ENCODE results near the gene SLC25A46. TPM values are rescaled to one million over a fixed set of nuclear protein-coding genes. Genes with fewer than 3 reads are reported as not detected.

SLC25A46 gene
- total RNA-seq, 1 donor from 2014 or later = 32.9 TPM

DNA sequence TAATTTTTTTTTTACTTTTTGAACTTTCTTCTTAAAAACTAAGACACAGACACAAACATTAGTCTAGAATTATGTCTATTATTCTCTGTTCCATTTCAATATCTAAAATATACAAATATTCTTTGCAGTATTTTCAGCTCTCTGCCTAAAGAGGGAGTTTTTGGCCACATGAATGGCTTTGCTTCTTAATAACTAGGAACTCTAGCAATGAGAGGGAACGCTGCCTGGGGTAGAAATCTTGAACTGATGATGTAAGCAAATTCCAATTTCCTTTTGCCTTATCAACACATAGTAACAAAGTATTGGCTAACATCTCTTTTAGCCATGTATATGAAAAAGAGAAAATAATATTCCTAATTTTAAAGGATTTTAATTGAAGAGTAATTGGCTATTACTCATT, 51.9 kb downstream of the SLC25A46 start:
- Histone ChIP-seq H3K27me3 (ENCODE audit: control insufficient read depth in 3 of 3, insufficient read depth in 3 of 3, low read length in 3 of 3) (no peaks in the 10 kb centered on the region), H3K4me3 (ENCODE audit: low read length in 3 of 3) (no peak overlapping the region), H3K4me1 (ENCODE audit: control insufficient read depth in 3 of 3, insufficient read depth in 3 of 3, low read length in 3 of 3) (no peaks in the 10 kb centered on the region), H3K9me3 (ENCODE audit: control insufficient read depth in 3 of 3, low read length in 3 of 3) (peaks cover 0 to 2% (median 0%) of the 10 kb centered on the region in 3 donors), H3K27ac (ENCODE audit: low read depth, low read length) (no peak overlapping the region), H3K36me3 (ENCODE audit: control insufficient read depth in 3 of 3, insufficient read depth in 3 of 3, low read length in 3 of 3) (no peaks in the 10 kb centered on the region), H3K9ac (ENCODE audit: low read depth in 1 of 3, low read length in 3 of 3) (no peak overlapping the region)

DNA sequence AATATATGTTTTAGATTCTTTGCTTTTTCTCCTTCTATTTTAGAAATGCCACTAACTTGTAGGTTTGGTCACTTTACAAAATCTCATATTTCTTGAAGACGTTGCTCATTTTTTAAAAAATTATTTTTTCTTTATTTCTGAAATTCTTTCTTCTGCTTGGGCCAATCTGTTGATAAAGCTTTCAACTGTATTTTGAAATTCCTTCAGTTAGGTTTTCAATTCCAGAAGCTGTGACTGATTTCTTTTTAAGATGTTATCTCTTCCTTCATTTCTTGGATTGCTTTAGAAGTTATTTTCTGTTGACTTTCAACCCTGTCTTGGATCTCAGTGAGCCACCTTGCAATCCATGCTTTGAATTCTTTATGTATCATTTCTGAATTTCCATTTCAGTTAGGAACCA, 64.2 kb downstream of the SLC25A46 start:
- H3K9ac ChIP-seq (ENCODE audit: low read depth in 1 of 3, low read length in 3 of 3) = no peak overlapping the region
- H3K36me3 ChIP-seq (ENCODE audit: control insufficient read depth in 3 of 3, insufficient read depth in 3 of 3, low read length in 3 of 3) = no peaks in the 10 kb centered on the region
- H3K4me3 ChIP-seq (ENCODE audit: low read length in 3 of 3) = no peak overlapping the region
- no peak overlapping the region for H3K27ac ChIP-seq (ENCODE audit: low read depth, low read length)
- no peaks in the 10 kb centered on the region for H3K27me3 ChIP-seq (ENCODE audit: control insufficient read depth in 3 of 3, insufficient read depth in 3 of 3, low read length in 3 of 3)
- H3K9me3 ChIP-seq (ENCODE audit: control insufficient read depth in 3 of 3, low read length in 3 of 3) = peaks cover 0 to 3% (median 2%) of the 10 kb centered on the region in 3 donors
- no peaks in the 10 kb centered on the region for H3K4me1 ChIP-seq (ENCODE audit: control insufficient read depth in 3 of 3, insufficient read depth in 3 of 3, low read length in 3 of 3)

DNA sequence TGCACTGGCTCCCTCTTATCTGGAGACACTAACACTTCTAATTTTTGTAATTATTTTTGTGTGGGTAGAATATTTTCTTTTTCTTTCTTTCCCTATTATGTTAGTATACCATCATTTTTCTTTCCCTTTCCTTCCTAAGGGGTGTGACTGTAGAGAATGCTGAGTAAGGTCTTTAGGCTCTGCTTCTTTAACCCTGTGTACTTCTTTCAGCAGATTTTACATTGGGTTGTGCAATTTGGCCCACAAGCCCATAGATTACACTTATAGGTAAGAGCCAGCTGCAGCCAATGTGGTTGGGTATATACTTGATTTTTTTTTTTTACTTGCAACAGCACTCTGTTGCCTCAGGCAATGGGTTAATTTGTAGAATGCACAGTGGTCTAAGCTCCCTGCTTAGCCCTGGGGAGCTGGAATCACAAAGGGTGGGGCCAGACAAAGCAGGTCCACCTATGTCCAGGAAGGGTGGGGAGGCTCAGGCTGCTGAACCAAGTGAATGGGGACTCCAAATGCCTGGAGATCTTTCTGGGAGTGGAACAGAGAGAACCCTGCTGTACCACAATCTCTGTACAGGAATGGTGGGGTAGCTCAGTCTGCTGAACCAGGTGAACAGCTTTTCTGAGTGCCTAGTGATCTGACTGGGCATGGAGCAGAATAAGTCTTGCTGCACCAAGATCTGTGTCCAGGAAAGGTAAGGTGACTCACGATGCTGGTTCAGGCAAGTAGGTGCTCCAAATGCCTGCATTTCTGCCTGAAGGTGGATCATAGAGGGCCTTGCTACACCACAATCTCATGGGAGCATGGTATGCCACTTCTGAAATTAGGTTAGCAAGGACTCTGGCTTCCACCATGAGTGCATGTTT, 64.9 kb downstream of the SLC25A46 start:
- Histone ChIP-seq H3K9me3 (ENCODE audit: control insufficient read depth in 3 of 3, low read length in 3 of 3) (peaks cover 0 to 3% (median 2%) of the 10 kb centered on the region in 3 donors), H3K9ac (ENCODE audit: low read depth in 1 of 3, low read length in 3 of 3) (no peak overlapping the region), H3K4me3 (ENCODE audit: low read length in 3 of 3) (no peak overlapping the region)

GRCh38 chr5:110807169-110807568, 68.4 kb downstream of the SLC25A46 start:
- Histone ChIP-seq H3K27me3 (ENCODE audit: control insufficient read depth in 3 of 3, insufficient read depth in 3 of 3, low read length in 3 of 3) (no peaks in the 10 kb centered on the region), H3K9me3 (ENCODE audit: control insufficient read depth in 3 of 3, low read length in 3 of 3) (peaks cover 0 to 6% (median 3%) of the 10 kb centered on the region in 3 donors), H3K27ac (ENCODE audit: low read depth, low read length) (no peak overlapping the region), H3K9ac (ENCODE audit: low read depth in 1 of 3, low read length in 3 of 3) (no peak overlapping the region), H3K4me1 (ENCODE audit: control insufficient read depth in 3 of 3, insufficient read depth in 3 of 3, low read length in 3 of 3) (no peaks in the 10 kb centered on the region), H3K36me3 (ENCODE audit: control insufficient read depth in 3 of 3, insufficient read depth in 3 of 3, low read length in 3 of 3) (no peaks in the 10 kb centered on the region), H3K4me3 (ENCODE audit: low read length in 3 of 3) (no peak overlapping the region)

More for the DNA sequence above, 64.9 kb downstream of the SLC25A46 start:
- no peak overlapping the region for H3K27ac ChIP-seq (ENCODE audit: low read depth, low read length)
- H3K4me1 ChIP-seq (ENCODE audit: control insufficient read depth in 3 of 3, insufficient read depth in 3 of 3, low read length in 3 of 3) = no peaks in the 10 kb centered on the region
- no peaks in the 10 kb centered on the region for H3K36me3 ChIP-seq (ENCODE audit: control insufficient read depth in 3 of 3, insufficient read depth in 3 of 3, low read length in 3 of 3)
- H3K27me3 ChIP-seq (ENCODE audit: control insufficient read depth in 3 of 3, insufficient read depth in 3 of 3, low read length in 3 of 3) = no peaks in the 10 kb centered on the region

DNA sequence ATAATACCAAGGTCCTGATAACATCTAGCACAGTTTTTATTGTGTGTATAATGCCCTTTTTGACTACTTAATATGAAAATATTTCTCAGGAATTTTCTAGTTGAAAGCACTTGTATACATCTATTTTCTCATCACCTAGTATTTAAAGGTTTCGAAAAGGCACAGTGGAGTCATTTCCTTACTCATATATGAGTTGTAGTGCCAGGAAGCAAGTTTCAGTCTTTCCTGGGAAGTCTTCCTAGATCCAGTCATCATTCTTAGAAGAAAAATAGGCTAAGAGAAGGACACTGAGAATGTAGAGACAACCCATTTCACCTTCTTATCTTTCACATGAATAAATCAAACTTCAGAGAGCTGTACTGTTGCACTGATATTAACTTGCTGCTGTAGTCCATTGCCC, 70.2 kb downstream of the SLC25A46 start:
- no peak overlapping the region for H3K9ac ChIP-seq (ENCODE audit: low read depth in 1 of 3, low read length in 3 of 3)
- no peak overlapping the region for H3K27ac ChIP-seq (ENCODE audit: low read depth, low read length)
- no peaks in the 10 kb centered on the region for H3K36me3 ChIP-seq (ENCODE audit: control insufficient read depth in 3 of 3, insufficient read depth in 3 of 3, low read length in 3 of 3)
- H3K4me3 ChIP-seq (ENCODE audit: low read length in 3 of 3) = no peak overlapping the region
- no peaks in the 10 kb centered on the region for H3K4me1 ChIP-seq (ENCODE audit: control insufficient read depth in 3 of 3, insufficient read depth in 3 of 3, low read length in 3 of 3)
- no peaks in the 10 kb centered on the region for H3K27me3 ChIP-seq (ENCODE audit: control insufficient read depth in 3 of 3, insufficient read depth in 3 of 3, low read length in 3 of 3)
- H3K9me3 ChIP-seq (ENCODE audit: control insufficient read depth in 3 of 3, low read length in 3 of 3) = peaks cover 0 to 5% (median under 1%) of the 10 kb centered on the region in 3 donors

Other genes with a start within 250 kb of the SLC25A46 start
- gene TMEM232, start 12.3 kb upstream of the SLC25A46 start, total RNA-seq = 1.6 TPM